ENCODE measurements around the gene RSBN1L.

RSBN1L gene

GRCh38 chr7:77791956-77792355 lies 95.7 kb downstream of the RSBN1L start:
- TF ChIP-seq EZH2phosphoT487 (IDR thresholded peaks at IDR 0.05; ENCODE audit: borderline replicate concordance), result no peak
- no peak for TF ChIP-seq CTCF (conservative IDR thresholded peaks at IDR 0.05; ENCODE audit: low read length)
- Histone ChIP-seq H3K36me3 (ENCODE audit: insufficient read depth, low read length) (no peaks in the 10 kb centered on the region), H4K20me1 (ENCODE audit: insufficient read depth, low read length, poor library complexity, severe bottlenecking) (peaks cover 7% of the 10 kb centered on the region), H3K27me3 (ENCODE audit: insufficient read depth, low read length, poor library complexity, severe bottlenecking) (no peaks in the 10 kb centered on the region), H3K9ac (ENCODE audit: low read depth, low read length, poor library complexity, severe bottlenecking) (no peak overlapping the region), H3K4me2 (ENCODE audit: low read depth, low read length, poor library complexity, severe bottlenecking) (no peak overlapping the region), H3K9me2 (replicated peaks; ENCODE audit: low read depth, low read length) (no peaks in the 10 kb centered on the region), H3K79me2 (ENCODE audit: insufficient read depth, low read length) (peaks cover 24% of the 10 kb centered on the region), H3K4me1 (ENCODE audit: insufficient read depth, low read length, poor library complexity, severe bottlenecking) (peaks cover 10% of the 10 kb centered on the region), H3K4me3 (ENCODE audit: low read length, poor library complexity, severe bottlenecking) (no peak overlapping the region), H3K9me3 (ENCODE audit: insufficient read depth, low read depth, low read length) (no peaks in the 10 kb centered on the region), H3F3A (ENCODE audit: low read depth) (no peaks in the 10 kb centered on the region), H2AFZ (ENCODE audit: low read length) (no peak overlapping the region)

GRCh38 chr7:77794000-77794399 lies 97.7 kb downstream of the RSBN1L start:
- Histone ChIP-seq H3K4me3 (ENCODE audit: low read length, poor library complexity, severe bottlenecking) (no peak overlapping the region), H3K79me2 (ENCODE audit: insufficient read depth, low read length) (peaks cover 39% of the 10 kb centered on the region)

GRCh38 chr7:77796109-77796508 lies 99.8 kb downstream of the RSBN1L start:
- Histone ChIP-seq H3K9ac (ENCODE audit: low read depth, low read length, poor library complexity, severe bottlenecking) (peak overlapping the region; percentile 88), H3K4me1 (ENCODE audit: insufficient read depth, low read length, poor library complexity, severe bottlenecking) (peaks cover 30% of the 10 kb centered on the region), H3K9me2 (replicated peaks; ENCODE audit: low read depth, low read length) (no peaks in the 10 kb centered on the region), H3K4me2 (ENCODE audit: low read depth, low read length, poor library complexity, severe bottlenecking) (peak overlapping the region; percentile 91), H4K20me1 (ENCODE audit: insufficient read depth, low read length, poor library complexity, severe bottlenecking) (peaks cover 29% of the 10 kb centered on the region), H2AFZ (ENCODE audit: low read length) (no peak overlapping the region), H3K79me2 (ENCODE audit: insufficient read depth, low read length) (peaks cover 60% of the 10 kb centered on the region), H3K4me3 (ENCODE audit: low read length, poor library complexity, severe bottlenecking) (peak overlapping the region; percentile 92), H3K9me3 (ENCODE audit: insufficient read depth, low read depth, low read length) (no peaks in the 10 kb centered on the region), H3F3A (ENCODE audit: low read depth) (no peaks in the 10 kb centered on the region), H3K36me3 (ENCODE audit: insufficient read depth, low read length) (no peaks in the 10 kb centered on the region), H3K27me3 (ENCODE audit: insufficient read depth, low read length, poor library complexity, severe bottlenecking) (no peaks in the 10 kb centered on the region)
- TF ChIP-seq CTCF (conservative IDR thresholded peaks at IDR 0.05; ENCODE audit: low read length) (no peak), EZH2phosphoT487 (IDR thresholded peaks at IDR 0.05; ENCODE audit: borderline replicate concordance) (no peak)

More at GRCh38 chr7:77794000-77794399, 97.7 kb downstream of the RSBN1L start:
- H2AFZ ChIP-seq (ENCODE audit: low read length), result no peak overlapping the region
- no peaks in the 10 kb centered on the region for H3K9me3 ChIP-seq (ENCODE audit: insufficient read depth, low read depth, low read length)
- no peak overlapping the region for H3K9ac ChIP-seq (ENCODE audit: low read depth, low read length, poor library complexity, severe bottlenecking)
- H3K9me2 ChIP-seq (replicated peaks; ENCODE audit: low read depth, low read length), result no peaks in the 10 kb centered on the region
- no peaks in the 10 kb centered on the region for H3F3A ChIP-seq (ENCODE audit: low read depth)
- no peak overlapping the region for H3K4me2 ChIP-seq (ENCODE audit: low read depth, low read length, poor library complexity, severe bottlenecking)
- TF ChIP-seq EZH2phosphoT487 (IDR thresholded peaks at IDR 0.05; ENCODE audit: borderline replicate concordance) (no peak), CTCF (conservative IDR thresholded peaks at IDR 0.05; ENCODE audit: low read length) (no peak)
- H3K4me1 ChIP-seq (ENCODE audit: insufficient read depth, low read length, poor library complexity, severe bottlenecking), result peaks cover 15% of the 10 kb centered on the region
- H3K27me3 ChIP-seq (ENCODE audit: insufficient read depth, low read length, poor library complexity, severe bottlenecking), result no peaks in the 10 kb centered on the region
- no peaks in the 10 kb centered on the region for H3K36me3 ChIP-seq (ENCODE audit: insufficient read depth, low read length)
- H4K20me1 ChIP-seq (ENCODE audit: insufficient read depth, low read length, poor library complexity, severe bottlenecking), result peaks cover 17% of the 10 kb centered on the region
